Measurements from ENCODE around the gene PTPRJ.

Gene PTPRJ

GRCh38 chr11:48031602-48032001, 51.2 kb downstream of the PTPRJ start:
- H3K36me3 ChIP-seq (ENCODE audit: control insufficient read depth, insufficient read depth, low read length), result no peaks in the 10 kb centered on the region
- no peak for DNase-seq (ENCODE audit: extremely low read depth, insufficient read length)
- no peaks in the 10 kb centered on the region for H3K27me3 ChIP-seq (replicated peaks; ENCODE audit: control insufficient read depth, insufficient read depth, low read length)
- no peak for TF ChIP-seq CTCF (IDR thresholded peaks at IDR 0.05; ENCODE audit: insufficient read depth, low read length, poor library complexity, severe bottlenecking)
- H3K4me3 ChIP-seq (replicated peaks; ENCODE audit: low read depth, low read length), result no peak overlapping the region

GRCh38 chr11:48032721-48033120, 52.4 kb downstream of the PTPRJ start:
- Histone ChIP-seq H3K36me3 (ENCODE audit: control insufficient read depth, insufficient read depth, low read length) (no peaks in the 10 kb centered on the region), H3K27me3 (replicated peaks; ENCODE audit: control insufficient read depth, insufficient read depth, low read length) (no peaks in the 10 kb centered on the region), H3K4me3 (replicated peaks; ENCODE audit: low read depth, low read length) (no peak overlapping the region)
- DNase-seq (ENCODE audit: extremely low read depth, insufficient read length), result no peak
- TF ChIP-seq CTCF (IDR thresholded peaks at IDR 0.05; ENCODE audit: insufficient read depth, low read length, poor library complexity, severe bottlenecking), result no peak

GRCh38 chr11:48033918-48034341, 53.6 kb downstream of the PTPRJ start:
- no peak for TF ChIP-seq CTCF (IDR thresholded peaks at IDR 0.05; ENCODE audit: insufficient read depth, low read length, poor library complexity, severe bottlenecking)
- H3K36me3 ChIP-seq (ENCODE audit: control insufficient read depth, insufficient read depth, low read length), result no peaks in the 10 kb centered on the region
- DNase-seq (ENCODE audit: extremely low read depth, insufficient read length), result no peak

GRCh38 chr11:48034926-48035871, 54.8 kb downstream of the PTPRJ start:
- TF ChIP-seq CTCF (IDR thresholded peaks at IDR 0.05; ENCODE audit: insufficient read depth, low read length, poor library complexity, severe bottlenecking), result no peak
- Histone ChIP-seq H3K36me3 (ENCODE audit: control insufficient read depth, insufficient read depth, low read length) (no peaks in the 10 kb centered on the region), H3K4me3 (replicated peaks; ENCODE audit: low read depth, low read length) (no peak overlapping the region), H3K27me3 (replicated peaks; ENCODE audit: control insufficient read depth, insufficient read depth, low read length) (no peaks in the 10 kb centered on the region)
- DNase-seq (ENCODE audit: extremely low read depth, insufficient read length), result no peak

More at GRCh38 chr11:48033918-48034341, 53.6 kb downstream of the PTPRJ start:
- Histone ChIP-seq H3K4me3 (replicated peaks; ENCODE audit: low read depth, low read length) (no peak overlapping the region), H3K27me3 (replicated peaks; ENCODE audit: control insufficient read depth, insufficient read depth, low read length) (no peaks in the 10 kb centered on the region)

GRCh38 chr11:48036011-48036410, 55.7 kb downstream of the PTPRJ start:
- no peak for TF ChIP-seq CTCF (IDR thresholded peaks at IDR 0.05; ENCODE audit: insufficient read depth, low read length, poor library complexity, severe bottlenecking)
- H3K27me3 ChIP-seq (replicated peaks; ENCODE audit: control insufficient read depth, insufficient read depth, low read length), result no peaks in the 10 kb centered on the region
- DNase-seq (ENCODE audit: extremely low read depth, insufficient read length), result no peak
- H3K36me3 ChIP-seq (ENCODE audit: control insufficient read depth, insufficient read depth, low read length), result no peaks in the 10 kb centered on the region
- H3K4me3 ChIP-seq (replicated peaks; ENCODE audit: low read depth, low read length), result no peak overlapping the region

All from GM06990 (cell line).